Brain pericyte (primary cell): ENCODE measurements around the gene ELOVL4.

ENCODE experiments used
- DNase-seq: peaks from one replicate; pipeline ENCODE4 v3.0.0-alpha.2; 2012; ENCODE audit warnings: low read depth, low spot score

Gene ELOVL4

DNA sequence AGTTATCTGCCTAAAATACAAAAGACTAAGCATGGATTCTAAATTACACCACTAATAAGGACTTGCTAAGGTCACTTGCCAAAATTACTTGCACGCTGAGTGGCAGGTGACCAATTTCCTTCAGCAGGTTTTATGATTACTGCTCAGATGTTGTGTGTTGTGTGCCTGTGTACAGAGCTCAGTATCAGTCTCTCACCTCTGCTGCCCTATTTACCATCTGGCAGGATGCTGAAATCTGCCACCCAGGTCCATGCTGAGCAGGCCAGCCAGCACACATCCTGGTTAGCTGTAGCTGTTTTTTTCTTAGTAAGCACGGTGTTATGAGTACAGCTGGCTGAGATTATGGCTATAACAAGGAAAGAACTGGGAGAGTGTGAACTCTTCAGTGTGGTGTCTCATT is 34.0 kb downstream of the ELOVL4 start:
- DNase-seq = no peak

DNA sequence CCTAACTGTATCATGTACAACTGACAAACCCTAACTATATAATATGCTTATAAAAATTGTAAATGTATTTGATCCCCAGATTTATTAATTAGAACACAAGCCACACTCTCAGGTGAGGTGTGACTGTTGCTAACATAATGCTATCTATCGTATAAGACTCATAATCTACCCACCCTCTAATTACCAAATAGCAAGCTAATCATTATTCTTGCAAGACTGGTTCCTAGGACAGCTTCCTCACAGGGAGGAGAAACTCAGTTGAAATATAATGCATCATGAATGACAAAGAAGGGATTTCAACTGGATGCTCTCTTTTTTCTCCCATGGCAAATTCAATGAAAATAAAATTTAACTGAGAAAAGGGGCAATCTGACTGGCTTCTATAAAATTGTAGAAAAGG is 35.4 kb downstream of the ELOVL4 start:
- DNase-seq = no peak

DNA sequence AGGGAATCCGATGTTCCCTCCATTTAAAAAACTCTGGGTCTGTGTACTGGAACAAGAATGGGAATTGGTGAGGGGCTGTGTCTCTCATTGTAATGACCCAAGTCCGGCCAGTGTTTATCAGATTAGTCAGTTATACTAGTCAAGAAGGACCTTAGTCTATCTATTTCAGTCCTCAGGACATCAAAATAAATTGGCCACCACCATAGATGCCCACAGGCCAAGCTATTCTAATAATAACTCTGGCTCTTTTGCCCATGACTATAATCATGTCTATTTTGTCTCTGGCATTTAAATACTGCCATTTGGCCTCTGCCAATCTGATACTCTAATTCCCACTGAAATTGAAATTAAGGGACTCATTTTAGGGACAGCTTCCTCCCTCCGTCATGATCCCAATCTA is 37.8 kb downstream of the ELOVL4 start:
- DNase-seq = no peak

DNA sequence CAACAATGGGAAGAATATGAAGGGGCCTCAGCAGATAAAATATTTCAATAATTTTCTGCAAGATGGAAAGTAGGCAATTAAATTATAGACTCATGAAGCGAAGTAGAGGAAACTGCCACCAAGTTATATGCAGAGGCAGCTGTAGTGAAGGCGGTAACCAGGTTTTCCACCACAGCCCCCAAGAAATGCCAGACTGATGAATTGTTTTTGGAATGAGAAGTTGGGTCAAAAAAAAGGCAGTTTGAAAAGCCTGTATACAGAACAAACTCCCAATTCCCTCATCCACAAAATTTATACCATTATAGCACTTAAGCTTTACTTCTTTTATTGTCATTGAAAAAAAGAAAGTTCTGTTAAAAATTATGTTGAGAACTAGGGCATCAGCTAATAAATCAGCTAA is 45.3 kb downstream of the ELOVL4 start:
- DNase-seq = no peak

DNA sequence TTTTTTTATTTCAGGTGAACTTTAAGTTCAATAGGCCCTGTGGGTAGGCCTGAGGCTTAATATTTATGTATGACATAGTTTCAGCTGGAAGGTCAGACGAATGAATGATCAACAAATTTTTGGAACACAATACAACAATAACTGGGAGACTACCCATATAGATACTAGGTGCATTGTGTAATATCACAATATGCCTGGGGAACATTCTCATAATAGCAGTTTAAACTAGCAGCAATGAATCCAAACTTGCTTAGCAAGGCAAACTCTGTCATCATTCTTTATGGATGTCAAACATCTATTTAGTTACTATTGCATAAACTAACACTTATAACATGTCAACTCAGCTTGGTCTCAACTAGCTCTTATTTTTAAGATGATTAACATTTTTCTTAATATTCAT is 49.3 kb downstream of the ELOVL4 start:
- DNase-seq = no peak

DNA sequence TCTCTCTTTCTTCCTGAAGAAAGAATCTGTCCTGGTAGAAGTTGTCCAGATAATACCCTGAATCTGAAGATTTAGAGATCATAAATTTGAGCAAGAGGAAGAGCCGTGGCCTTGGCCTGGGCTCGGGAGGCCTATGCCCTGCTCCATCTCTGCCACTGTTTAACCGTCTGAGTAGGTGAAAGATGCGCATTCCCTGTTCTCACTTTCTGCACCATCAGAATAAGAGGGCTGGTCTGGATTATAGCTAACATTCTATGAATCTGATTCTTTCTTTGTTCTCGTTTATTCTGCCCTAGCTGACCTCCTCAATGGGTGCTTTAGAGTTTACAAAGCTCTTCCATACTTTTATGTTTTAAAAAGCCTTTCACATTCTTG is 51.3 kb downstream of the ELOVL4 start:
- DNase-seq = no peak

DNA sequence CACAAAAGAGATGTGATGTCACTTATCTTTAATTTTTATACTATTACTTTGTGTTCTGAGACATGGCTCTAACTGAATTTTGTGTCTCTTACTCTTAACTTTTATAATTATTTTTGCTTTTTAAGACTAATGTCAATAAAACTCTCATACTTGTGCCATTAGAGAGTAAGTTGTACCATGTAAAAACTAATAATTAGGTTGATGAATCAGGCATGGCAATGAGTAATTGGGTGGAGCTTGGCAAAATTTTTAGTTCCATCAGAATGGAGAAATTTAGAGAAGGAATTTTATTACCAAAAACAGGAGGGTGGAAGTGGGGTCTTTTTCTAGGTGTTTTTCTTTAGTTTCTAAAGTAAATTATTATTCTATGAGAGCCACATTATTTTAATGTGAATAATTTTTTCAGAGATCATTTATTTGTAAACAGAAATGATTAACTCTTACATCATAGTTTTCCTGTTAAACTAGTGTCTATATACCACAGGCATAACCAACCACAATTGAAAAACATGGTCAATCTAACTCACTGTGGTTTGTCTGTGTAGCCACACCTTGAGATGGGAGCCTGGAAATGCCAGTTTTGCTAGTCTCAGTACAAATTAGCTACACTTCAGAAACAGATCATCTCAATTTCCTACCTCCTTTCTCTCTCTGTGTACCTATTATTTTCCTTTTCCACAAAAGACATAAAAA is 51.8 kb downstream of the ELOVL4 start:
- DNase-seq = no peak

DNA sequence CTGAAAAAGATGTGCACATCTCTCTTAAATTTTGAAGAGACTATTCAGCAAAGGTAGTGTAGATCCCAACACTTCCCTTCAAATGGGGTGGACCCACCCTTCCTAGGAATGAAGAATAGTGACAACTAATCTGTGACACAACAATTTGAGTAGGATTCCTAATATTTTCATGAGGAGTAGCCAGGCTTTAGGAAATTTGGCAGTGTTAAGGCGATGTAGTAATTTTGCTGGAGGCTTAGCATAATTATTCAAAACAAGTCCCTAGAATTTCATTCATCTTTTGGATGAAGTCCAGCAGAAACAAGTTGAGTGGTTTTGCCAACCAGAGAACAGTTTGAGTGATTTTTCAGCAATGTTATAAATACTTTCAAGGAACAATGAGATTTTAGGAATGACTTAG is 52.4 kb downstream of the ELOVL4 start:
- no peak for DNase-seq

DNA sequence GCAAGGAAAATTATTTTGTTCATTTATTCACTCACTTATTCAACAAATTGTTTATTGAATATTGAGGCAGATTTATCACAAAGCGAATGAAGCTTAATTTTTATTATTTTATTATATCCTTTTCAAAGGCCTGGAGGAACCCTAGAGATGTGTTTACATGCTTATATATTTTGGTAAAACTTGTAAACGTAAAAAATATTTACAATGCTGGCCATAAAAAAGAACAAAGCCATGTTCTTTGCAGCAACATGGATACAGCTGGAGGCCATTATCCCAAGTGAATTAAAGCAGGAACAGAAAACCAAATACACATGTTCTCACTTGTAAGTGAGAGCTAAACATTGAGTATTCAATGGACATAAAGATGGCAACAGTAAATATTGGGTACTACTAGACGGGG is 58.8 kb downstream of the ELOVL4 start:
- DNase-seq = no peak

DNA sequence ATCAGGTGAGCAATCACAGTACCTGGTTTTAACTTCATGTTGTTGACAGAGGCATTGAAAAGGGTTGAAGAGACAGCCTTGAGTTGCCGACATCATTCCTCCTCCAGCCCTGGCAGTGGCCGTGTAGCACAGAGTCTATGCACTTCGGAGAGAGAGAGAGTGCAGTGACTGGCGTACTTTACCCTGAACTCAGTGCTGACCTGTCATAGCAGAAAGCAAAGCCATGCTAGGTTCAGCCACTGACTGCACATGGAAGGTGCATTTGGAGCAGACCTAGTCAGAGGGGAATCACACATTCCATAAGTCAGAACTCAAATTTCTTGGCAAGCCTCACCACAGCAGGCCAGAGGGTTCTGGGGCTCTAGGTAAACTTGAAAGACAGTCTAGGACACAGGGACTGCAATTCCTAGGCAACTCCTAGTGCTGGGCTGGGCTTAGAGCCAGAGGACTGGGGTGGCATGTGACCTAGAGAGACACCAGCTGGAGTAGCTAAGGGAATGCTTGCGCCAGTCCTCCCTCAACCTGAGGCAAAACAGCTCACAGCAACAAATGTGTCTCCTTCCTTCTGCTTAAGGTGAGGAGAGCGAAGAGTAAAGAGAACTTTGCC is 69.1 kb downstream of the ELOVL4 start:
- no peak for DNase-seq

DNA sequence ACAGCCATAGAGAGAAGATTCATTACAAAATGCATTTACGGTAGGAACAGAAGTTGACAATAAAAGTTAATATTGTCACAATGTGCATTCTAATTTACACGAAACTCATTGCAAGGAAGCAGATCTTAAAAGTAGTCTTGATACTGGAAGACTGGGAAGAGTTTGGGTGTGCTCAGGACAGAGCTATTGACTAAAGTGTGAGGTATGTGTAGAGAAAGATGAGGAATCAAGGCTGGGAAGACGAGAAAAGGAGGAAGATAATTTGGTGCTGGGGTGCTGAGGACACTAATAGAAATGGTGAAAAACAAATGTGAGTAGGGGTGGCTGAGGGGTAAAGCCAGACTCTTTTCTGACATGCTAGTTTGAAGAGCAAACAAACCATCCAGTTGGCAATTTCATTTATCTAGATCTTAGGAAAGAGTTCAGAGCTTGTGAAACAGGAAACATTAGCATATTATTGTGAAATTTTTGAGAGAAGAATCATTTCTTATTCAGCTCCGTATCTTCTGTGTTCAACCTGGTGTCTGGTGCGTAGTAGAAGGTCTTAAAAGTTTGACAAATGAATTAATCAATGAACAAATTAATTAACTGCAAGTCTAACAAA is 72.7 kb downstream of the ELOVL4 start:
- no peak for DNase-seq

DNA sequence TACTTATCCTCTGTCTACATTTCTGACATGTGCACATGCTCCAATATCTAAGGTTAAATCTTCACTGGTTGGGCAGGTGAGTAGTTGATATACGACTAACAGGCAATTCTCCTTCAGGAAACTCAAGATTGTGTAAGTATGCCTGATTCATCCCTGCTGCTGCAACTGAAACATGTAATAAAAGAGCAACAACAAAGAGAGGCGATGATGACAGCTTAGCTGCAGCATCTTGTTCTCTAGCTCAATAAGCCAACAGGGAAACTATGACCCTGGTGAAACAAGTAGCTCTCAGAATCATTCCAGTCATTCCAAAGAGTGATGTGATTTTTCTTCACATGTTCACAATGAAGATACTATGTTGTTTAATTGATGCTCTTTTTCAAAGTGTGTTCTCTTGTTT is 74.4 kb downstream of the ELOVL4 start:
- no peak for DNase-seq

DNA sequence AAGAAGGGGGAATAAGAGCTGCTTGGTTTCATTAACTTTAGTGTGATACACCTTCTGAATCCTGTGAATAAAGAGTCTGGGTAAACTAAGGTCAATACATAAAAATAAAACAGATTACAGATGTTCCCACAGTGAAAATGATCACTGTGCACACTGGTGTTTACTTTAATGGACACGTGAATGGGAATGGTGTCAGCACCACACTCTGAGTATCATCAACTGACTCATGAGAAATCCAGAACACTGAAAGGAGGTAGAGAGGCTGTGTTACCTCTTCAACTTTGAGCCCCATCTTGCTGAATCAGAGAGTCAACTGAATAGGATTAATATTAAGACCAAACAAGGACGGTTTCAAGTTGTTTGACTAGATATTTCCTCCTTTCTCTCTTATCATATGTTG is 75.0 kb downstream of the ELOVL4 start:
- no peak for DNase-seq

DNA sequence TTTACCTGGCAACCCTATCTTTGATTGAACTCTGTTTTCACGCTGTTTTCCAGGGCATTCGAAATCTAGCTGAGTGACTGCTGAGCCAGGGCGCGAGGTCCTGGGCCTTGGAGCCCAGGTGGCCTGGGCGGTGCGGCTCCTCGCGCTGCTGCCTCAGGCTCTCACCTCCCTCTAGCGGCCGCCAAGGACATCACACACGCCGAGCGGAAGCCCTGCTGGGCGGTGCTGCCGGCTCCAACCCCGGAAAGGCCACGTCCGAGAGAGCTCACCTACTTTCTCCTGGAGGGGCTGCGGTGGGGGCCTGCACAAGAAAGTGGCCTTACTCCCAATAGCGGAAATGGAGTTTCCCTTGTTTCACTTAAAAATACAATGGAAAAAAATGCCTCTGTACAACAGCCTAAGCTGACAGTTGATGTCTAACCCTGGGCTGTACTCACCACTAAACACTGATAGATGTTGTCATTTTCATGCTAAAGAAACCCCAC is 77.7 kb downstream of the ELOVL4 start:
- DNase-seq = peak; percentile 41

DNA sequence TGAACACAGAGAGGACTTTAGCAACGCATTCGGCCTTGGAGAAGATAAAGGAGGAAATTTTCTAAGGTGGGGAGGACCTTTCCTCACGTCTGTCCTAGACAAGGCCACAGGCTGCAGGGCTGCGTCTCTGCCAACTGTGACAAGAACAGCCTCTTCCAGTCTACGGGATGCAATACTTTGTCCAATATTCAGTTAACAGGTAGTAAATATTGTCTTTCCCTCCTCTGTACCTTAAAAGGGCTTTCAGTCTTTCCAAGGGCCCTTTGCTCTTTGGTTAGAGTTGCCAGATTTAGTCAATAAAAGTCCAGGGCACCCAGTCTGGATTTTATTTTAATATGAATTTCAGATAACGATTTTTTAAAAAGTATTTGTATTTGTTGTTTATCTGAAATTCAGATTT is 78.2 kb downstream of the ELOVL4 start:
- no peak for DNase-seq

DNA sequence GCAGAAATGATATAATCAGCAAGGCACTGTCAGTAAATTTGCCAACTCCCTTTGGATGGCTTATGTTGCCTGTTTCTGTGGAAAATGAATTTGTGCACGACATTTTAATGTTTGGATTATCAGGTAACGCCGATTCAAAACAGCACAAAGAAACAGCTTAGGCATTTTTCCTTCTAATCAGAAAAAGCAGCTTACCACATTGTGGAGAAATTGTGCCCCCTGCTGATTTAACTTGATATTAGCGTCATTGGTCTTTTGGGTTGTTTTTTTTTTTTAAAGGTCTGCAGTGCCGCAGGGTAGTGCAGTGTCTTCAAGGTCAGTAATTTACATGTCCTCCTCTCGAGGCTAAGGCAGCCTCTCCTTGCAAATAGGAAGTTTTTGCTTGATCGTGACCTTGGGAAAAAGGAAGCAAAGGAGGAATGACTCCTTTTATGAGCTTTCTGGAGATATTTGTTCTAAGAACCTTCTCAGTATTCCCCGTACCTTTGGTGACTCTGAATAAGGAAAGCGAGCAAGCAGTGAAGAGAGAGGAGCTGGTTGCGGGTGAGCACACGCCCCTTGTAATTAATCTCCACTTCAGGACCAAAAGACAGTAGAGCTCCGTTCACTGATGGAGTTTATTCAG is 79.1 kb downstream of the ELOVL4 start:
- peak; percentile 31 for DNase-seq
